ENCODE measurements around the gene TRIM62. TPM values are rescaled to one million over a fixed set of nuclear protein-coding genes. Genes with fewer than 3 reads are reported as not detected.

The TRIM62 gene
- total RNA-seq, 1 experiment from 2014 or later, result 6.9 TPM

GRCh38 chr1:33158366-33158765 lies 23.5 kb downstream of the TRIM62 start:
- H3K9me3 Mint-ChIP-seq, result no peaks in the 10 kb centered on the region
- no CpG with 5 or more reads among the region's 3 CpGs for WGBS (ENCODE audit: extremely low coverage, insufficient read length, low lambda C conversion rate)

More at GRCh38 chr1:33158366-33158765, 23.5 kb downstream of the TRIM62 start:
- no peak overlapping the region for H2AK5ac ChIP-seq (ENCODE audit: insufficient read length, low read length)
- H2BK15ac ChIP-seq (ENCODE audit: low read depth, low read length), result no peak overlapping the region
- H3K27me3 ChIP-seq (ENCODE audit: insufficient read depth, low read length), result no peaks in the 10 kb centered on the region
- H3K4me1 Mint-ChIP-seq, result peaks cover 43 to 48% of the 10 kb centered on the region in 2 experiments
- H3K4me1 ChIP-seq (ENCODE audit: insufficient read depth, low read length), result peaks cover 6% of the 10 kb centered on the region; the same call in 1 of the 2 replicates
- H3T11ph ChIP-seq (ENCODE audit: low read length), result no peak overlapping the region
- no peak overlapping the region for H4K5ac ChIP-seq (ENCODE audit: insufficient read length, low read depth, low read length)
- no peak overlapping the region for H3K9ac ChIP-seq (ENCODE audit: extremely low read depth, insufficient read length, low read length)
- no peak overlapping the region for H2BK120ac ChIP-seq (ENCODE audit: low read depth, low read length, poor library complexity, severe bottlenecking)
- no peak for TF ChIP-seq CTCF (conservative IDR thresholded peaks at IDR 0.05)
- no peak overlapping the region for H2BK20ac ChIP-seq (ENCODE audit: low read depth, low read length, poor library complexity, severe bottlenecking)
- H2AFZ ChIP-seq (ENCODE audit: low read length), result no peak overlapping the region
- H3K4me3 Mint-ChIP-seq, result no peak overlapping the region
- H2BK5ac ChIP-seq (ENCODE audit: insufficient read length, low read length), result no peak overlapping the region
- H3K9me3 ChIP-seq (ENCODE audit: control insufficient read depth, low read depth, low read length), result no peaks in the 10 kb centered on the region
- H3K56ac ChIP-seq (ENCODE audit: insufficient read length, low read depth, low read length), result no peak overlapping the region
- no peak overlapping the region for H4K8ac ChIP-seq (replicated peaks; ENCODE audit: insufficient read length, low read depth, low read length)
- H3K4me2 ChIP-seq (ENCODE audit: insufficient read depth, insufficient read length, low read length), result no peak overlapping the region
- H3K23ac ChIP-seq (ENCODE audit: insufficient read length, low read depth, low read length), result no peak overlapping the region
- H4K20me1 ChIP-seq (ENCODE audit: control insufficient read depth, insufficient read depth, insufficient read length), result no peaks in the 10 kb centered on the region
- H3K79me2 ChIP-seq (ENCODE audit: insufficient read depth, low read length), result no peaks in the 10 kb centered on the region
- H2BK12ac ChIP-seq (ENCODE audit: insufficient read length, low read depth, low read length), result no peak overlapping the region
- DNase-seq, result no peak
- H3K79me1 ChIP-seq (ENCODE audit: insufficient read depth, low read depth, low read length, poor library complexity, severe bottlenecking), result no peaks in the 10 kb centered on the region
- no peak overlapping the region for H3K18ac ChIP-seq (ENCODE audit: insufficient read length, low read depth, low read length)
- no peak overlapping the region for H3K27ac ChIP-seq (ENCODE audit: insufficient read length, low read depth, low read length)
- no peak overlapping the region for H3K27ac Mint-ChIP-seq
- no peaks in the 10 kb centered on the region for H3K23me2 ChIP-seq (ENCODE audit: insufficient read length, low read depth, low read length, poor library complexity, severe bottlenecking)
- H3K14ac ChIP-seq (ENCODE audit: insufficient read depth, low read length), result no peak overlapping the region
- H3K4ac ChIP-seq (ENCODE audit: low read depth, low read length), result no peak overlapping the region
- H3K36me3 Mint-ChIP-seq (ENCODE audit: insufficient read depth in 1 of 3, low read depth in 3 of 3), result peaks cover 1 to 22% (median 10%) of the 10 kb centered on the region in 3 experiments; a peak in 6 of 7 replicates
- no peak overlapping the region for H4K91ac ChIP-seq (ENCODE audit: insufficient read length, low read depth, low read length)
- H3K27me3 Mint-ChIP-seq (ENCODE audit: low read depth), result no peaks in the 10 kb centered on the region; the same call in 1 of the 2 replicates

All from H9 (cell line).